Measurements from ENCODE around the gene PI4KA.

Gene PI4KA

GRCh38 chr22:20729194-20729593 is 129.4 kb downstream of the PI4KA start:
- DNase-seq (ENCODE audit: low read depth) = no peak
- H3K4me3 ChIP-seq (ENCODE audit: low read depth, low read length) = no peak overlapping the region
- TF ChIP-seq, protein P1, sequence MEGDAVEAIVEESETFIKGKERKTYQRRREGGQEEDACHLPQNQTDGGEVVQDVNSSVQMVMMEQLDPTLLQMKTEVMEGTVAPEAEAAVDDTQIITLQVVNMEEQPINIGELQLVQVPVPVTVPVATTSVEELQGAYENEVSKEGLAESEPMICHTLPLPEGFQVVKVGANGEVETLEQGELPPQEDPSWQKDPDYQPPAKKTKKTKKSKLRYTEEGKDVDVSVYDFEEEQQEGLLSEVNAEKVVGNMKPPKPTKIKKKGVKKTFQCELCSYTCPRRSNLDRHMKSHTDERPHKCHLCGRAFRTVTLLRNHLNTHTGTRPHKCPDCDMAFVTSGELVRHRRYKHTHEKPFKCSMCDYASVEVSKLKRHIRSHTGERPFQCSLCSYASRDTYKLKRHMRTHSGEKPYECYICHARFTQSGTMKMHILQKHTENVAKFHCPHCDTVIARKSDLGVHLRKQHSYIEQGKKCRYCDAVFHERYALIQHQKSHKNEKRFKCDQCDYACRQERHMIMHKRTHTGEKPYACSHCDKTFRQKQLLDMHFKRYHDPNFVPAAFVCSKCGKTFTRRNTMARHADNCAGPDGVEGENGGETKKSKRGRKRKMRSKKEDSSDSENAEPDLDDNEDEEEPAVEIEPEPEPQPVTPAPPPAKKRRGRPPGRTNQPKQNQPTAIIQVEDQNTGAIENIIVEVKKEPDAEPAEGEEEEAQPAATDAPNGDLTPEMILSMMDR (IDR thresholded peaks at IDR 0.05; ENCODE audit: insufficient read depth, low read depth, low read length, missing control alignments) = no peak

DNA sequence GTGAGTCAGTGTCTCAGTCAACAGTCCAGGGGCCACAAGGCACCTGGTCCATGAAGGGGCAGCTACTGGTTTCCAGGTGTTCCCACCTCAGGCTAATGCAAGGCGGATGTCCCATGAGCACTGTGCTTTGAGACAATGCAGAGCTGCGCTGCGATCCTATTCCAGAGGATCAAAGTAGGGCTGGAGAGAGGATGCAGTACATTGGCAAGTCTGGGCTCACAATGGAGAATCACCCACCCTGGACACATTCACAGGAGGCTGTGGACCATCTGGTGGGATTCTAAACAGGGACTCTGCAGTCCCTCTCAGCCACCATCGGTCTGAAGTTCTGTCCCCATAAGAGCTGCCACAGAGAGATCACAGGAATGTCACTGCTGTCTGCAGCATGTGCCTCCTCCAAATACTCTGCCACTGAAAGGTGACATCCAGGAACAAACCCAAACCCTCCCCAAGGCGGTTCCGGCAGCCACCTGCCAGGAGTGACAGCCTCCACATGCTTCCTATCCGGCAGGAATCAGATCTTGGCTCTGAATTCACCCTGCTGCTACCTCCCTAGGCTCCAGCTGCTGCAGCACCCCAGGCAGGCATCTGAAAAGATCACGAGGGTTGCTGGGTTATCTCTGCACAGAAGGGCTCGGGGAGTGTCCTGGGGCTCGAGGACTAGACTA is 130.0 kb downstream of the PI4KA start:
- TF ChIP-seq, protein P1 (IDR thresholded peaks at IDR 0.05; ENCODE audit: insufficient read depth, low read depth, low read length, missing control alignments) = no peak
- no peak overlapping the region for H3K4me3 ChIP-seq (ENCODE audit: low read depth, low read length)
- DNase-seq (ENCODE audit: low read depth) = no peak

DNA sequence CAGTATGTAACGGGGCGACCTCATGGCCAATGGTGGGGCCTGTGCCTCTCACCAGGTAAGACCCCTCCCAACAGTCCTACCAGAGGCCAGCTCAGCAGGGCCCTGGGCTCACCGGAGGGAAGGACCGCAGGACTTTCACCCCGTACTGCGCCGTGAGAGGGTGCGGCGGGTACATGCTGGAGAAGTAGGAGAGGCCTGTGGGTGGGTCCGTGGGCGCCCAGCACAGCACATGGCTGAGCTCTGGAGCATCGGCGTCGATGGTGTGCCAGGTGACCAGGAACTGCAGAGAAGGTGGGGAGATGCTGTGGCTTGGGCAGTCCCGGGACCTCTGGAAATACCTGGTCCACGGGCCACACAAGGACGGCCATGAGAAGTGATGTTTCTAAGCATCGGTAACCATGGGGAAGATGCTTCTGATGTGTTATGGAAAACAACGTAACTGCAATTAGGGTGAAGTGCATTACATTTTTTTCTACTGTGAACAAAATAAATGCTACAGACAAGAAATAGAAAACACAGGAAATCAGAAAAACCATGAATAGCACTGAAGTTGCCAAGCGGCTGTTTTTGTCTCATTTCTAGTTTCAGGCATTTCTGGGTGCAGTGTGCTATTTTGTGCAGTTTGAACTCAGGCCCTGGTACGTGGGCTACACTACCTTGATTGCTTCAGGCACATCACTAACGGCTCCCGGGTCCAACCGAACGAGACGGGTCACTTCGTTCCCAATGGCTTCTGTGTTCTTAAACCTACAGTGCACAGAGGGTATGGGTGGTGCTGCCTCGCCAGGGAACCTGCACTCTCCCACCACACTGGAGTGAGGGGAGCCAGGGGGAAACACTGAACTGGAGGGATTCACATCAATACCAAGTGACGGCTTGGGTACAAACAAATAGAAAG is 131.2 kb downstream of the PI4KA start:
- DNase-seq (ENCODE audit: low read depth) = no peak

DNA sequence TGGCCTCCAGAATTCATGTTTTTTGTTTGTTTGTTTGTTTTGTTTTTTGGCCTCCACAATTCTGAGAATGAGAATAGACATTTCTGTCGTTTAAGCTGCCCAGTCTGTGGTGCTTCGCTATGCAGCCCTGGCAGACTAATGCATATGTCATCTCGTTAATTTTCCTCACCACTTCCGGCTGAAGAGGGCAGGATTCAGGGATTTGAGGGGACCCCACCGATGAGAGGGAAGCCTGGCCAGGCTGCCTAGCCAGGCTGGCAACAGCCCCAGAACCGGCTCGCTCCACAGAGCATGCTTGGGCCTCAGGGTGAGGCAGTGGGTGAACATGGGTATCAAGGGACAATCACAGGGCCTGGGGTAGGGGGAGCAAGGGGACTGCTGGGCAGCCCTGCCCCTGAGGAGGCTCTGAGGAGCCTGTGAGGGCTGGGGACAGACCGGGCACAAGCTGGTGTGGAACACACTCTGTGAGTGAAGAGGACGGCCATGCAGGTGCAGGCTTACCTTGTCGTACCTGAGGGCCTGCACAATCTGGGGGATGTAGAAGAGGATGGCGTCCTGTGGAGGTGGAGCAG is 132.5 kb downstream of the PI4KA start:
- TF ChIP-seq, protein P1 (IDR thresholded peaks at IDR 0.05; ENCODE audit: insufficient read depth, low read depth, low read length, missing control alignments) = no peak
- DNase-seq (ENCODE audit: low read depth) = no peak
- H3K4me3 ChIP-seq (ENCODE audit: low read depth, low read length) = no peak overlapping the region

More for the DNA sequence above, 131.2 kb downstream of the PI4KA start:
- TF ChIP-seq, protein P1 (IDR thresholded peaks at IDR 0.05; ENCODE audit: insufficient read depth, low read depth, low read length, missing control alignments) = no peak
- H3K4me3 ChIP-seq (ENCODE audit: low read depth, low read length) = no peak overlapping the region

GRCh38 chr22:20724676-20725454 is 133.7 kb downstream of the PI4KA start:
- no peak for DNase-seq (ENCODE audit: low read depth)
- TF ChIP-seq, protein P1 (IDR thresholded peaks at IDR 0.05; ENCODE audit: insufficient read depth, low read depth, low read length, missing control alignments) = no peak
- no peak overlapping the region for H3K4me3 ChIP-seq (ENCODE audit: low read depth, low read length)

- TF ChIP-seq, protein P1 (IDR thresholded peaks at IDR 0.05; ENCODE audit: insufficient read depth, low read depth, low read length, missing control alignments) = no peak
- DNase-seq (ENCODE audit: low read depth) = no peak
- no peak overlapping the region for H3K4me3 ChIP-seq (ENCODE audit: low read depth, low read length)
Measured at GRCh38 chr22:20721409-20722218, 137.0 kb downstream of the PI4KA start.

Data from GM12865 (cell line).